ENCODE measurements around the gene ZNF777. TPM values are rescaled to one million over a fixed set of nuclear protein-coding genes. Genes with fewer than 3 reads are reported as not detected.

ZNF777 gene
- total and polyA plus RNA-seq, 9 of the 15 experiments (the other 6 are each of a cell fraction or from before 2014, with no cell fraction given): 0.11 to 32.6 (median 9.0) TPM

DNA sequence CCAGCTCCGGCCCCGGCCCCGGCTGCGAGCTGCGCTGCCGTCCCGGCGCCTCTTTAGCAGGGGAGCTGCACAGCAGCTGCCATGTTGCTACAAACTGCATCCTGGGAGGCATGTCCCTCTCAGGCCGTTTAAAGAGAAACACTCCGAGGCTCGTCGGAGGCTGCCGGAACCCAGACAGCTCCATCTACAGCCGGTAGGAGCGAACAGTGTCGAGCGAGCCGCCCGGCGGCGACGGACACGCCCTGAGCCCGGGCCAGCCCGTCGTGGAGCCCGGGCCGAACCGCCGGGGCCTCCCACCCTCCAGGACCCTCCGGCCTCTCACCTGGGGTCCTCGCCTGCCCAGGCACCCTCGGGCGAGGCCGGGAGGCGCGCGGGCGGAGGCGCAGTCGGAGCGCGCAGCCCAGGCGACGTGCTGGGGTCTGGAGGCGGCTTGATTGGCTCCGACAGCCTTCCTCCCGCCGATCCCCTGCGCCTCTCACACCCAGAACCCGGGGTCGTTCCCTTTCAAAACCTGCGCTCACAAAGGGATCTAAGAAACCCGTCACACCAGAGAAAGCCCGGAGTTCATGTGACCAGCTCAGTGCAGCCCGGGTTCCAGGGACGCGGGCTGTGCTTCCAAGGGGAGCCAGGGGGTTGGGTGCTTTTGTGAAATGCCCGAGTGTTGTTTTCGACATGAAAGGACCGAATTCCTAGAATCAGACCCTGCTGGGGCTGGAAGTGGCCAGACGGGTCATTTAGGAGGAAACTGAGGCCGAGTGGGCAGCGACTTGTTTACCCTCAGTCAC lies at the start of gene ZNF777 (continued):
- TF ChIP-seq, protein P1, sequence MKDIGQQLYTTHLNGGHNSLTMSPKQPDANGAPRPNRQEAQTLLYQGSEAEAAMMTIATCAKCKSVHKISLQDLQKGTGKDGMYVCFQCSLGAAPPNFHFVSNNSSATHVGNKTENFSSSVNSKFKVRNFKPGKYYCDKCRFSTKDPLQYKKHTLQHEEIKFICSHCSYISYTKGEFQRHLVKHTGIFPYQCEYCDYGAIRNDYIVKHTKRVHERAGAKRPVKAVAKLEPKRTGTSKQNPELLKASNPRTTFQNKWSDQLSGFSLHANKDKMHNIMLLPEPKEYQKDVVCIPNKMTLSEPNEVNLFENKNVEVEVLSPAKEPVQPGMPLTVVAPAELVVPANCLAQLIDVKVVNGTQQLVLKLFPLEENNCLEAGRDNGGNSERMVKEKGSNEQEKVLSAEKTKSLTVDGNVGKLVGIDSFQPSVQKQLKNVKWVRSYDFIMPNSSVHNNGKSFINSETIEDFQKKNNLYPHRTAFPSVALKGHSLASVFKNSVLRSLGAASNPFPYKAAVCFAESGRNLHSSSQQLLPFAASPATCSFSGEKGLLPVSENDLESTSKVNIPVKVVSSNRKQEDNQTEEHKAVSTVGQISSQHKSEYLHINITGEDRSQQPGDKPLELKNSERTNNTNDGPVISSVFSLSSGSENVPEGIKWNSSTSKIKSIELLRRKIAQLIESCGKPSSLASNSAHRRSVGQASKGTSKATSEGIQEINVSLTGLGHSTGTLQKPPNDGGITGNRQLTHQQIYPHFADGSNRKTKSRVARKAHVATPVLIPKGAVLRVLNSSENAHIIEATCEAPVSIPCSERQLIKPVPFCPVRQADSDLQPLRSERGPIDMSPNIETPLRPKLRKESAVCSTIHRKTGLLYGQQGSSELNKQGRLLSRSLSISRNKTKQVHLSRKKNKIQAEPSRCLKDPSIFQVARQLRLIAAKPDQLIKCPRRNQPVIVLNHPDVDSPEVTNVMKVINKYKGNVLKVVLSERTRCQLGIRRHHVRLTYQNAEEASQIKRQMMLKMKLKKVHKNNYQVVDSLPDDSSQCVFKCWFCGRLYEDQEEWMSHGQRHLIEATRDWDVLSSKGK (CRISPR knock-in tag; IDR thresholded peaks at IDR 0.05): no peak
- TF ChIP-seq TEAD4 (IDR thresholded peaks at IDR 0.05; ENCODE audit: low read length) (peak; percentile 31; the same call in 1 of the 2 replicates), TEAD4 (CRISPR knock-in tag; IDR thresholded peaks at IDR 0.05; ENCODE audit: borderline replicate concordance) (no peak), RBBP5 (IDR thresholded peaks at IDR 0.05; ENCODE audit: borderline replicate concordance, insufficient read depth, low read length, poor library complexity, severe bottlenecking) (peak; percentile 92), ZNF232 (CRISPR knock-in tag; IDR thresholded peaks at IDR 0.05) (no peak), FUS (optimal IDR thresholded peaks at IDR 0.05; ENCODE audit: low read depth, low read length) (no peak), TOE1 (IDR thresholded peaks at IDR 0.05; ENCODE audit: borderline replicate concordance) (no peak; the same call in 1 of the 2 replicates), TOE1 (CRISPR knock-in tag; IDR thresholded peaks at IDR 0.05; ENCODE audit: borderline replicate concordance, low read depth) (no peak), ZNF583 (CRISPR knock-in tag; IDR thresholded peaks at IDR 0.05) (peak; percentile 72; the same call in 1 of the 2 replicates), MCM7 (IDR thresholded peaks at IDR 0.05) (no peak), TBP (optimal IDR thresholded peaks at IDR 0.05; ENCODE audit: low read depth, low read length) (peak; percentile 89), NR1H2 (CRISPR knock-in tag; IDR thresholded peaks at IDR 0.05) (no peak), BDP1 (IDR thresholded peaks at IDR 0.05; ENCODE audit: insufficient read depth, insufficient read length) (no peak), ZNF584 (CRISPR knock-in tag; IDR thresholded peaks at IDR 0.05; ENCODE audit: low read depth) (no peak), ZNF586 (CRISPR knock-in tag; conservative IDR thresholded peaks at IDR 0.05) (peak; percentile 57; the same call in 1 of the 2 replicates)
- TF ChIP-seq, protein P2, sequence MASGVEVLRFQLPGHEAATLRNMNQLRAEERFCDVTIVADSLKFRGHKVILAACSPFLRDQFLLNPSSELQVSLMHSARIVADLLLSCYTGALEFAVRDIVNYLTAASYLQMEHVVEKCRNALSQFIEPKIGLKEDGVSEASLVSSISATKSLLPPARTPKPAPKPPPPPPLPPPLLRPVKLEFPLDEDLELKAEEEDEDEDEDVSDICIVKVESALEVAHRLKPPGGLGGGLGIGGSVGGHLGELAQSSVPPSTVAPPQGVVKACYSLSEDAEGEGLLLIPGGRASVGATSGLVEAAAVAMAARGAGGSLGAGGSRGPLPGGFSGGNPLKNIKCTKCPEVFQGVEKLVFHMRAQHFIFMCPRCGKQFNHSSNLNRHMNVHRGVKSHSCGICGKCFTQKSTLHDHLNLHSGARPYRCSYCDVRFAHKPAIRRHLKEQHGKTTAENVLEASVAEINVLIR (CRISPR knock-in tag; IDR thresholded peaks at IDR 0.05): no peak
- TF ChIP-seq, protein P3, sequence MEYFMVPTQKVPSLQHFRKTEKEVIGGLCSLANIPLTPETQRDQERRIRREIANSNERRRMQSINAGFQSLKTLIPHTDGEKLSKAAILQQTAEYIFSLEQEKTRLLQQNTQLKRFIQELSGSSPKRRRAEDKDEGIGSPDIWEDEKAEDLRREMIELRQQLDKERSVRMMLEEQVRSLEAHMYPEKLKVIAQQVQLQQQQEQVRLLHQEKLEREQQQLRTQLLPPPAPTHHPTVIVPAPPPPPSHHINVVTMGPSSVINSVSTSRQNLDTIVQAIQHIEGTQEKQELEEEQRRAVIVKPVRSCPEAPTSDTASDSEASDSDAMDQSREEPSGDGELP (CRISPR knock-in tag; IDR thresholded peaks at IDR 0.05; ENCODE audit: borderline replicate concordance): peak; percentile 85
- TF ChIP-seq, protein P4, sequence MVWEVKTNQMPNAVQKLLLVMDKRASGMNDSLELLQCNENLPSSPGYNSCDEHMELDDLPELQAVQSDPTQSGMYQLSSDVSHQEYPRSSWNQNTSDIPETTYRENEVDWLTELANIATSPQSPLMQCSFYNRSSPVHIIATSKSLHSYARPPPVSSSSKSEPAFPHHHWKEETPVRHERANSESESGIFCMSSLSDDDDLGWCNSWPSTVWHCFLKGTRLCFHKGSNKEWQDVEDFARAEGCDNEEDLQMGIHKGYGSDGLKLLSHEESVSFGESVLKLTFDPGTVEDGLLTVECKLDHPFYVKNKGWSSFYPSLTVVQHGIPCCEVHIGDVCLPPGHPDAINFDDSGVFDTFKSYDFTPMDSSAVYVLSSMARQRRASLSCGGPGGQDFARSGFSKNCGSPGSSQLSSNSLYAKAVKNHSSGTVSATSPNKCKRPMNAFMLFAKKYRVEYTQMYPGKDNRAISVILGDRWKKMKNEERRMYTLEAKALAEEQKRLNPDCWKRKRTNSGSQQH (CRISPR knock-in tag; IDR thresholded peaks at IDR 0.05): no peak
- TF ChIP-seq, protein P5, sequence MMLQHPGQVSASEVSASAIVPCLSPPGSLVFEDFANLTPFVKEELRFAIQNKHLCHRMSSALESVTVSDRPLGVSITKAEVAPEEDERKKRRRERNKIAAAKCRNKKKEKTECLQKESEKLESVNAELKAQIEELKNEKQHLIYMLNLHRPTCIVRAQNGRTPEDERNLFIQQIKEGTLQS (IDR thresholded peaks at IDR 0.05): no peak
- TF ChIP-seq, protein P5 (CRISPR knock-in tag; conservative IDR thresholded peaks at IDR 0.05): peak; percentile 70; the same call in 1 of the 2 replicates

Data from K562 (cell line).